Heart left ventricle (tissue), 16 donors: Measurements from ENCODE around the gene MYCBP2. TPM values are rescaled to one million over a fixed set of nuclear protein-coding genes. Genes with fewer than 3 reads are reported as not detected.

Source experiments
- ATAC-seq, 4 donors: fragments of 200-7000 bp; cut with Tn5 transposase; one replicate each; pipeline ENCODE4 v1.9.1; 2020 to 2022; ENCODE audit warnings: moderate library complexity in 4 of 4, mild to moderate bottlenecking in 3 of 4, moderate number of reproducible peaks in 1 of 4
- DNase-seq, 5 donors: peaks; one replicate each; pipeline ENCODE4 v3.0.0-alpha.2; 2020
- H3K27ac ChIP-seq, 12 donors: fragments of 200-600 bp; sonication (generic) in 4 of 12; one replicate each; pipeline versions ENCODE4 v1.5.0 to v1.8.0; 2016 to 2022; ENCODE audit warnings: mild to moderate bottlenecking in 2 of 12
- H3K27me3 ChIP-seq, 9 donors: fragments of 200-600 bp; sonication (generic) in 2 of 9; one replicate each; pipeline versions ENCODE4 v1.5.1 to v1.8.0; 2016 to 2022; ENCODE audit warnings: mild to moderate bottlenecking in 3 of 9
- H3K36me3 ChIP-seq, 9 donors: fragments of 200-600 bp; sonication (generic) in 2 of 9; one replicate each; pipeline versions ENCODE4 v1.5.0 to v1.8.0; 2018 to 2022; ENCODE audit warnings: mild to moderate bottlenecking in 2 of 9
- H3K4me1 ChIP-seq, 12 donors: fragments of 200-600 bp; sonication (generic) in 4 of 12; one replicate each; pipeline versions ENCODE4 v1.5.0 to v1.8.0; 2016 to 2022; ENCODE audit warnings: mild to moderate bottlenecking in 3 of 12
- H3K4me3 ChIP-seq, 12 donors: fragments of 200-600 bp; sonication (generic) in 4 of 12; one replicate each; pipeline versions ENCODE4 v1.5.0 to v1.8.0; 2017 to 2022; ENCODE audit warnings: mild to moderate bottlenecking in 9 of 12, moderate library complexity in 4 of 12
- H3K9me3 ChIP-seq, 12 donors: fragments of 200-600 bp; sonication (generic) in 4 of 12; one replicate each; pipeline versions ENCODE4 v1.5.0 to v1.8.0; 2016 to 2022; ENCODE audit warnings: mild to moderate bottlenecking in 1 of 12
- CTCF ChIP-seq, 12 donors: fragments of 200-600 bp; sonication (generic) in 4 of 12; IDR thresholded peaks; one replicate each; pipeline versions ENCODE4 v1.5.0 to v1.8.0; 2018 to 2022; ENCODE audit warnings: antibody characterized with exemption in 12 of 12, mild to moderate bottlenecking in 5 of 12
- POLR2A ChIP-seq, 2 donors: fragments of 450-650 bp; IDR thresholded peaks; one replicate each; pipeline ENCODE4 v1.6.1; 2017; ENCODE audit warnings: antibody characterized with exemption in 2 of 2, mild to moderate bottlenecking in 2 of 2, moderate library complexity in 2 of 2
- WGBS, 4 donors: extraction: QIAGEN DNeasy Blood & Tissue Kit in 2 of 4; methylation state at CpG; one replicate each; pipeline versions ENCODE4 v1.1.5 to v1.1.7; 2013 to 2018; 5-methylcytosine and 5-hydroxymethylcytosine counted together
- intact Hi-C, 10 donors: fragments of 100-400 bp; cut with DNase I; formaldehyde crosslinking; loops; one replicate each; pipeline versions ENCODE4 v1.11.1 to v1.14.2; 2022
- polyA plus RNA-seq, 2 donors: library from polyadenylated mRNA; stranded (reverse); fragments of 200-250 nt; gene quantifications; one replicate each; pipeline ENCODE4 v1.2.3, GENCODE V29; 2013
- total RNA-seq, 9 donors: library from RNA; depleted of rRNA in 2 of 9; stranded (reverse); fragments of >200 nt in 2 of 9; fragmentation: NEBNext Ultra II Directional in 3 of 9; extraction: Animal tissue kit (Norgen Biotek cat#: 25700) in 3 of 9; gene quantifications; one replicate each; pipeline versions ENCODE4 v1.1.0 to v1.2.4, GENCODE V29; 2016 to 2023
- donor health status: ischemic (EF 13 %, LVEDD 7.1; RV severe dilation, severe dysfunction).
- donor health status: healthy with polysubstance abuse.
- donor health status: DM: no; HTN: yes; CAD: no.
- donor health status: DM: no; HTN: no; CAD: no.
- donor health status: ischemic (EF 25% LVEDD 6.9; RV normal size, moderate dysfunction).
- donor health status: ischemic (EF 25% LVEDD 5.7; RV mildly dilated, moderate dysfunction).
- donor health status: healthy.
- donor health status: DM: yes; HTN: yes; CAD: no.
- donor health status: ischemic (EF 35%, LVEDD 5.7; RV mildly dilated, moderate dysfunction).
- donor health status: nonischemic (EF 11% LVEDD 7.7; RV severe dilation, severe dysfunction).
- donor health status: DM: yes; HTN: yes; CAD: no.
- donor health status: PGD.
- donor health status: ischemic (EF 29% LVEDD 5.4; RV normal size, mild dysfunction).
- donor health status: nonischemic (EF 23%, LVEDD 6.1; RV moderate dilation, normal function).

The MYCBP2 gene
- total and polyA plus RNA-seq, 11 donors, result 15.7 to 85.6 (median 58.2) TPM

GRCh38 chr13:77310579-77311279, 16.2 kb downstream of the MYCBP2 start:
- Histone ChIP-seq H3K36me3 (no peaks in the 10 kb centered on the region), H3K27ac (peak overlapping the region in 7 of 12 donors; percentile 2 to 50 (median 6)), H3K27me3 (no peaks in the 10 kb centered on the region), H3K4me3 (peak overlapping the region in 2 of 12 donors; percentile 2 to 20), H3K9me3 (no peaks in the 10 kb centered on the region), H3K4me1 (peaks cover 6 to 90% (median 54%) of the 10 kb centered on the region in 12 donors)
- no peak for ATAC-seq
- TF ChIP-seq CTCF (IDR thresholded peaks at IDR 0.05), result no peak
- no peak for TF ChIP-seq POLR2A (IDR thresholded peaks at IDR 0.05)
- WGBS, 4 donors, result 57 to 74% (median 64%) methylated on average over 3 of the region's 3 CpGs
- no peak for DNase-seq
- intact Hi-C loops, result no loop called here

- ATAC-seq (no peak), DNase-seq (no peak)
- H3K27ac ChIP-seq, result no peak overlapping the region
- intact Hi-C loops, result no loop called here
- WGBS, 4 donors, result 66 to 75% (median 71%) methylated on average over 2 of the region's 2 CpGs
- TF ChIP-seq POLR2A (IDR thresholded peaks at IDR 0.05), result no peak
- no peak for TF ChIP-seq CTCF (IDR thresholded peaks at IDR 0.05)
- H3K4me1 ChIP-seq, result peaks cover 6 to 91% (median 51%) of the 10 kb centered on the region in 12 donors
- H3K27me3 ChIP-seq, result no peaks in the 10 kb centered on the region
- H3K36me3 ChIP-seq, result no peaks in the 10 kb centered on the region
- no peak overlapping the region for H3K4me3 ChIP-seq
- H3K9me3 ChIP-seq, result peaks cover 0 to under 1% (median 0%) of the 10 kb centered on the region in 12 donors
Measured at GRCh38 chr13:77310161-77310560, 16.7 kb downstream of the MYCBP2 start.

GRCh38 chr13:77309254-77309653, 17.6 kb downstream of the MYCBP2 start:
- H3K27me3 ChIP-seq, result no peaks in the 10 kb centered on the region
- H3K9me3 ChIP-seq, result peaks cover 0 to 10% (median 0%) of the 10 kb centered on the region in 12 donors
- H3K36me3 ChIP-seq, result no peaks in the 10 kb centered on the region
- no peak overlapping the region for H3K27ac ChIP-seq
- 87 to 92% (median 91%) methylated on average over 2 of the region's 2 CpGs for WGBS, 4 donors
- H3K4me1 ChIP-seq, result peaks cover 6 to 88% (median 51%) of the 10 kb centered on the region in 12 donors
- intact Hi-C loops, result no loop called here
- no peak for ATAC-seq
- H3K4me3 ChIP-seq, result no peak overlapping the region
- TF ChIP-seq POLR2A (IDR thresholded peaks at IDR 0.05), result no peak
- no peak for TF ChIP-seq CTCF (IDR thresholded peaks at IDR 0.05)
- DNase-seq, result no peak

GRCh38 chr13:77306458-77306857, 20.4 kb downstream of the MYCBP2 start:
- no peak for ATAC-seq
- no peak for DNase-seq
- Histone ChIP-seq H3K36me3 (no peaks in the 10 kb centered on the region), H3K4me1 (peaks cover 6 to 75% (median 45%) of the 10 kb centered on the region in 12 donors), H3K27ac (peak overlapping the region in 1 of 12 donors; percentile 25), H3K9me3 (peaks cover 0 to 12% (median 0%) of the 10 kb centered on the region in 12 donors), H3K27me3 (no peaks in the 10 kb centered on the region), H3K4me3 (no peak overlapping the region)
- intact Hi-C loops, result no loop called here
- TF ChIP-seq CTCF (IDR thresholded peaks at IDR 0.05) (no peak), POLR2A (IDR thresholded peaks at IDR 0.05) (no peak)
